Measurements from ENCODE around the gene NCK2. TPM values are rescaled to one million over a fixed set of nuclear protein-coding genes. Genes with fewer than 3 reads are reported as not detected.

Gene NCK2
- total and polyA plus RNA-seq, 2 donors from 2014 or later, result 22.8 to 52.9 TPM

GRCh38 chr2:105834931-105835330 is 90.2 kb downstream of the NCK2 start:
- FAIRE-seq, result no peak
- TF ChIP-seq CTCF (IDR thresholded peaks at IDR 0.05; ENCODE audit: borderline replicate concordance, extremely low read depth, insufficient read depth), result no peak

GRCh38 chr2:105836341-105836740 is 91.6 kb downstream of the NCK2 start:
- FAIRE-seq (no peak), DNase-seq (no peak)
- intact Hi-C loops (cut with DNase I), result no loop called here
- Histone ChIP-seq H3K36me3 (ENCODE audit: control insufficient read depth in 2 of 3, insufficient read depth in 3 of 3, low read length in 3 of 3) (no peaks in the 10 kb centered on the region), H3K4me3 (ENCODE audit: low read length in 3 of 3) (no peak overlapping the region), H3K27me3 (ENCODE audit: control insufficient read depth, insufficient read depth, low read length) (no peaks in the 10 kb centered on the region), H3K9me3 (ENCODE audit: control insufficient read depth in 2 of 3, insufficient read depth in 1 of 3, low read length in 3 of 3) (peaks cover 0 to 6% (median 0%) of the 10 kb centered on the region in 3 donors), H3K4me1 (ENCODE audit: control insufficient read depth in 2 of 3, insufficient read depth in 2 of 3, low read depth in 1 of 3, low read length in 3 of 3) (peaks cover 0 to 7% (median 3%) of the 10 kb centered on the region in 3 donors), H3K27ac (ENCODE audit: low read depth in 2 of 2, low read length in 2 of 2) (no peak overlapping the region), H3K9ac (ENCODE audit: low read length in 3 of 3) (no peak overlapping the region)
- TF ChIP-seq CTCF (IDR thresholded peaks at IDR 0.05; ENCODE audit: borderline replicate concordance, extremely low read depth, insufficient read depth), result no peak

More at GRCh38 chr2:105834931-105835330, 90.2 kb downstream of the NCK2 start:
- Histone ChIP-seq H3K4me3 (ENCODE audit: low read length in 3 of 3) (no peak overlapping the region), H3K4me1 (ENCODE audit: control insufficient read depth in 2 of 3, insufficient read depth in 2 of 3, low read depth in 1 of 3, low read length in 3 of 3) (peaks cover 0 to 7% (median 3%) of the 10 kb centered on the region in 3 donors), H3K36me3 (ENCODE audit: control insufficient read depth in 2 of 3, insufficient read depth in 3 of 3, low read length in 3 of 3) (no peaks in the 10 kb centered on the region), H3K9ac (ENCODE audit: low read length in 3 of 3) (no peak overlapping the region), H3K27me3 (ENCODE audit: control insufficient read depth, insufficient read depth, low read length) (no peaks in the 10 kb centered on the region), H3K27ac (ENCODE audit: low read depth in 2 of 2, low read length in 2 of 2) (no peak overlapping the region), H3K9me3 (ENCODE audit: control insufficient read depth in 2 of 3, insufficient read depth in 1 of 3, low read length in 3 of 3) (peaks cover 0 to 6% (median 0%) of the 10 kb centered on the region in 3 donors)
- intact Hi-C loops (cut with DNase I), result no loop called here
- DNase-seq, result no peak

- FAIRE-seq, result no peak
- peaks cover 0 to 2% (median 0%) of the 10 kb centered on the region in 3 donors for H3K9me3 ChIP-seq (ENCODE audit: control insufficient read depth in 2 of 3, insufficient read depth in 1 of 3, low read length in 3 of 3)
- H3K4me3 ChIP-seq (ENCODE audit: low read length in 3 of 3), result no peak overlapping the region
- H3K4me1 ChIP-seq (ENCODE audit: control insufficient read depth in 2 of 3, insufficient read depth in 2 of 3, low read depth in 1 of 3, low read length in 3 of 3), result peaks cover 0 to 7% (median 3%) of the 10 kb centered on the region in 3 donors
- no peak overlapping the region for H3K27ac ChIP-seq (ENCODE audit: low read depth in 2 of 2, low read length in 2 of 2)
- no peaks in the 10 kb centered on the region for H3K36me3 ChIP-seq (ENCODE audit: control insufficient read depth in 2 of 3, insufficient read depth in 3 of 3, low read length in 3 of 3)
- intact Hi-C loops (cut with DNase I), result no loop called here
- no peak for TF ChIP-seq CTCF (IDR thresholded peaks at IDR 0.05; ENCODE audit: borderline replicate concordance, extremely low read depth, insufficient read depth)
- H3K27me3 ChIP-seq (ENCODE audit: control insufficient read depth, insufficient read depth, low read length), result no peaks in the 10 kb centered on the region
- DNase-seq, result no peak
- no peak overlapping the region for H3K9ac ChIP-seq (ENCODE audit: low read length in 3 of 3)
Observed at GRCh38 chr2:105836840-105837692, 92.4 kb downstream of the NCK2 start.

All from kidney (tissue), 14 donors.